T follicular helper cell (primary cell): Measurements from ENCODE around the gene FMNL3.

Experiments used
- DNase-seq: peaks from one replicate; pipeline ENCODE4 v3.0.0-alpha.2; 2020; ENCODE audit warnings: low read depth

FMNL3 gene

GRCh38 chr12:49673446-49674317, 33.5 kb downstream of the FMNL3 start:
- DNase-seq: no peak

- no peak for DNase-seq
Measured at GRCh38 chr12:49672301-49673217, 34.6 kb downstream of the FMNL3 start.

- DNase-seq: peak; percentile 57
Measured at GRCh38 chr12:49671031-49671765, 36.0 kb downstream of the FMNL3 start.

- DNase-seq: no peak
Measured at GRCh38 chr12:49669796-49670195, 37.4 kb downstream of the FMNL3 start.

GRCh38 chr12:49667325-49668090, 39.7 kb downstream of the FMNL3 start:
- DNase-seq: no peak

GRCh38 chr12:49666176-49666575, 41.0 kb downstream of the FMNL3 start:
- DNase-seq: no peak

- DNase-seq: no peak
Measured at GRCh38 chr12:49665384-49665783, 41.8 kb downstream of the FMNL3 start.

- DNase-seq: no peak
Measured at GRCh38 chr12:49664591-49665239, 42.5 kb downstream of the FMNL3 start.

GRCh38 chr12:49664167-49664566, 43.0 kb downstream of the FMNL3 start:
- DNase-seq: no peak

GRCh38 chr12:49662998-49663843, 44.0 kb downstream of the FMNL3 start:
- peak; percentile 72 for DNase-seq

- no peak for DNase-seq
Measured at GRCh38 chr12:49661746-49662145, 45.5 kb downstream of the FMNL3 start.

GRCh38 chr12:49661191-49661590, 46.0 kb downstream of the FMNL3 start:
- DNase-seq: no peak

GRCh38 chr12:49659753-49660152, 47.5 kb downstream of the FMNL3 start:
- no peak for DNase-seq

- DNase-seq: no peak
Measured at GRCh38 chr12:49658276-49658675, 48.9 kb downstream of the FMNL3 start.

- DNase-seq: no peak
Measured at GRCh38 chr12:49655595-49656236, 51.5 kb downstream of the FMNL3 start.

GRCh38 chr12:49654715-49655114, 52.5 kb downstream of the FMNL3 start:
- no peak for DNase-seq

GRCh38 chr12:49652921-49653520, 54.2 kb downstream of the FMNL3 start:
- DNase-seq: no peak

- DNase-seq: no peak
Measured at GRCh38 chr12:49651855-49652254, 55.4 kb downstream of the FMNL3 start.

- DNase-seq: no peak
Measured at GRCh38 chr12:49649892-49650291, 57.3 kb downstream of the FMNL3 start.
